IPS-11a (cell line): ENCODE results near the gene DYRK2.

Experiments
- H3K4me3 ChIP-seq: one replicate; pipeline ENCODE4 v1.5.1; 2013; ENCODE audit warnings: low read depth, low read length, control low read depth

The DYRK2 gene

DNA sequence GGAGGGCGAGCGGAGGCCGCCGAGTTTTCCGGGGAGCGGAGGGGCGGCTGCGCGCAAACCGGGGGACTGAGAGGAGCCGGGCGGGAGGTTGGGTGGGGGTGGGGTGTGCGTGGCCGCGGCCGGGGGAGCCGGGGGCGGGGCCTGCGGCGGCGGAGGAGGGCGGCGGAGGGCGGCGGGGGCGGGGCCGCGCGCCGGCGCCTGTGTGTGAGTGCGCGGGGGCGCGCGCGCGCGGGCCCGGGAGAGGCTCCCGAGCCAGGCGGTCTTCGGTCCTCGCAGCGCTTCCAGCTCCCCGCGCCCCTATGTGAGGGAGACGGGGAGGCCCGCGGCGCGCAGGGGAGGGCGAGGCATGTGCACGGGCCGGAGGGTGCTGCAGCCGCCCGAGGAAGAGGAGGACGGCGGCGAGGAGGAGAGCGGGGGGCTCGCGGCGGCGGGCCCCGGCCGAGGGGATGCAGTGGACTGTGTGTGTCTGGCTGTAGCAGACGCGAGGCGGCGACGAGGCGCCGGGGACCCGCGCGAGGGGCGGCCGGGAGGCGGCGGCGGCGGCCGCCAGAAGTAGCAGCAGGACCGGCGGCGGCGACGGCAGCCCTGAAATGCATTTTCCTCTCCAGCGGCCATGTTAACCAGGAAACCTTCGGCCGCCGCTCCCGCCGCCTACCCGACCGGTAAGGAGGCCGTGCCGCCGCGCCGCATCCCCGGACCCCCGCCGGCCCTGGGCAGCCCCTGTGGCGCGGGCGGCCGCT lies at the start of gene DYRK2:
TSS of gene DYRK2 (plus strand) at position 225 of the 740 bp plus-strand sequence. CDS start at position 614, 389 bp downstream.
- H3K4me3 ChIP-seq: peak within 1 kb of the TSS; percentile 75

DNA sequence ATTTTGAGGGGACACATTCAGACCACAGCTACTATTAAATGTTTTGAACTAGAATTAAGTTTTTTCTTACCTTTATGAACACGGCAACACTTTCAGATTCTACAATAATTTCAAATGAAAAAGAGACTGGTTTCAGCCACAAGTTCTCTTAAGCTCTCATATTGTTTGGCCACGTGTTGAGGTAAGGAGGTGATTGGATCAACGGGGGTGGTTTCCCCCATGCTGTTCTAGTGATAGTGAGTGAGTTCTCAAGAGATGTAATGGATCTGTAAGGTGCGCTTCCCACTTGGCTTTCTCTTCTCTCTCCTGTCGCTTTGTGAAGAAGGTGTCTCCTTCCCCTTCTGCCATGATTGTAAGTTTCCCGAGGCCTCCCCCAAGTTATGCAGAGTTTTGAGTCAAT lies 48.9 kb upstream of the DYRK2 start:
- H3K4me3 ChIP-seq: no peak overlapping the region

DNA sequence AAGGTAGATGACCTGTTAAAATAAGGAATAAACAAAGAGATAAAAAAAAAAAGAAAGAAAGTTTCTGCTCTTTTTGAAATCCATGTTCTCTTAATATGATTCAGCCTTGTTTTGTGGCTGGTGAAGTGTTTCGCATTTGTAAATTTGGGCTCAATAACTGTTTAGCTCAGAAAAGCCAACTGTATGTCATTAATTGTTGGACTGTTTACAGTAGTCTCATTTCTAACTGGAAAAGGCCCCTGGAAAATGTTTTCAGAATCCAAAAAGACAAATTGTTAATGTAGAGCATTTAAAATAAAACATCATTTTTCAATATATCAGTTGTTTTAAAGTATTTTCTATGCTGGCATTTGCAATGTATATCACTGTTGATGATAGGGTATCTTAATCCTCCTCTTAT lies 47.4 kb upstream of the DYRK2 start:
- no peak overlapping the region for H3K4me3 ChIP-seq

DNA sequence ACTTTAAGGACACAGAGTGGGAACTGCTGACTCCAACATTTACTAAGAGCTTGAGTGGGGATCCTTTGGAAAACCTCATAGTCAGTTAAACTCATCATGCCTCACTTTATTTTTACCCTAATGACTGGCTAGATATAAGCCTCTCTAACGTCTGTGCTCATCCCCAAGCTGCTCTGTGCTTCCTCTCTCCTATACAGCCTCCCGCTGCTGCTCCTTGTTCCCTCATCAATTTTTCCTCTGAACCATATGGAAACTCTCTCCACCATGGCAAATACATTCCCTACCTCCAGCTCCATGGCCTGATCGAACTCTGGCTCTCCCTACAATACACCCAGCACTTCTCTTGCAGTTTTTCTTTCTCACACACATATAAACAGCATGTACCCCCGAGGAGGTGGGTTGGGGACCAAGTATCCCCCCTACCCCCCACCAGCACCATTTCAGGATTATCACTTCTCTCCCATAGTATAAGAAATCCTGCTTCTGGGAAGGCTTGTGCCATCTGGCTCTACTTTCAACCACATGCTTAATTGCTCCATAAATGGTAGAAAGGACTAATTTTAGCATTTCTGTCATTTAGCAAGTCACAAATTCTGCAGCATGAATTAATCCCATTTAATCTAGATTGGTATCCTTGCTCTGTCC lies 39.2 kb upstream of the DYRK2 start:
- no peak overlapping the region for H3K4me3 ChIP-seq

DNA sequence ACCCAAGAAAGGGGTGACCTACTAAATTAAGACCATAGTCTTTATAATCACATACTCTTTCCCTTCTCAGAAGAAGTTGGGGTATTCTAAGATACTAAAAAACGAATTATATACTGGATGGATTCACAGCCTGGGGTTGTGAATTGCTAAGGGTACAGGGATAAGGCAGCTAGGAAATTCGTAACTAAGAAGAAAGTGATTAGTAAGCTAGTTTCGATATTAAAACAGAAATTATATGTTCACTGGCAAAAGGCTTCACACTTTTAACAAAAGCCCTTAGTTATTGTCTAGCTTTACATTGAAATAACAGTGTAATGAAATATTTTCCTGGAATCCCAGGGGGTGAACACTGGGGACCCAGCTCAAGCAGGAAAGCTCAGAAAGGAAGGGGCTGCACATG lies 35.5 kb upstream of the DYRK2 start:
- no peak overlapping the region for H3K4me3 ChIP-seq

DNA sequence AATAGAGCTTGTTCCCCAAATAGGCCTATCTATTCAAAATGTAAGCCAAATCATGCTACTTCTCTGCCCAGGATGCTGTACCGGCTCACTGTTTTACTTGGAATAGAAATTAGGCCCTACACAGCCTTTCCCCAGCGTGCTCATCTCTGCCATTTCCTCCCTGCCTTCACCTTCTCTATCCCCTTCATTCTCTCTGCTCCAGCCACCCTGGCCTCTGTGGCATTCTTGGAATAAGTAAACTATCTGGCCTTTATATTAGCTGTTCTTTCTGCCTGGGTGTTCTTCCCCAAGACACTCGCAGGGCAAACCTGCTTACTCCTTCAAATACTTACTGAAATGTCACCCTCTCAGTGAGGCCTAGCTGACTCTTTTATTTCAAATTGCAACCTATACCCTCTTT lies 30.9 kb upstream of the DYRK2 start:
- no peak overlapping the region for H3K4me3 ChIP-seq

DNA sequence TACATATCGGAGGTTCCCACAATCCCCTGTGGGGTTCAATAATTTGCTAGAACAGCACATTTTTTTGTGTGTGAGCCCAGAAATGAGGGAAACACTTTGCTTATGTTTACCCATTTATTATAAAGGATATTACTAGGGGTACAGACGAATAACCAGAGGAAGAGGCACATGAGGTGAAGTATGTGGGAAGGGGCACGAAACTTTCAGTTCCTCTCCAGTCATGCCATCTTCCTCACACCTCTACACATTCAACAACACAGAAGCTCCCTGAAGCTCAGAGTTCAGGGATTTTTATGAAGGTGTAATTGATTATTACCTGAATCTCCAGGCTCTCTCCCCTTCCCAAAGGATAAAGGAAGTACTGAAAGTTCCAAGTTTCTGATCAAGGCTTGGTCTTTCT lies 30.2 kb upstream of the DYRK2 start:
- H3K4me3 ChIP-seq: no peak overlapping the region

DNA sequence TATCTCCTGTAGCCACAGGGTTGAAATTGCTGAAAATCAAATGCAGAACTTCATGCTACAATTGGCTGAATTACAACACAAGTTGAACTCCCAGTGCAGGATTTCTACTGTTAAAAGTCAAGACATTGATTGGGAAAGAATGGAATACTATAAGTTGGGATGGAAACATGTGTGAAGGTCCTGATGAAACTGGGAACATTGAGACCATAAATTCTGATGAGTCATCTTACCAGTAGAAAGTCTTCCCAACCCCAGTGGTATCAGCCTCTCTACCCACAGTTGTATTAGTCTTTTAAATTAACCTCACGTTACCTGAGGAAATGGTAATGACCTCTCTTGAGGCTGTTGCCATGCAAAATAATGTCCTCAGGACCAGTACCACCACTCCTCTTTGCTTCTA lies 27.4 kb upstream of the DYRK2 start:
- no peak overlapping the region for H3K4me3 ChIP-seq

DNA sequence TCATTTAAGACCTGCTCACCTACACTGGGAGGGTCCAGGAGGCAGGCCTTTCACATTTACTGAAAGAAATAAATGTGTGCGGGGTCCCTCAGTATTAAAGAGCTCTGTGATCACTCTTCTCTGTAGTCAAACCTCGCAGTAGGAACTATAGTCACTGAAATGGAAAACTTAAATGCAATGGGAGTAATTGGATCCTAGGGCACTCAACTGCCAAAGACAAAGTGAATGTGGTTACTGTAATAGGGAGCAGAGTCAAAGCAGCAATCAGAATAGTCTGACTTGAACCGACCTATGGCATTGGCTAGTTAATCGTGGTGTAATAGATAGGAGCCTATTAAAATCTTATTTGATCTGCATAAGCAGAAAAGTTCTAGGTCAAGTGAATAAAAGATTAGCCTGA lies 26.6 kb upstream of the DYRK2 start:
- no peak overlapping the region for H3K4me3 ChIP-seq

DNA sequence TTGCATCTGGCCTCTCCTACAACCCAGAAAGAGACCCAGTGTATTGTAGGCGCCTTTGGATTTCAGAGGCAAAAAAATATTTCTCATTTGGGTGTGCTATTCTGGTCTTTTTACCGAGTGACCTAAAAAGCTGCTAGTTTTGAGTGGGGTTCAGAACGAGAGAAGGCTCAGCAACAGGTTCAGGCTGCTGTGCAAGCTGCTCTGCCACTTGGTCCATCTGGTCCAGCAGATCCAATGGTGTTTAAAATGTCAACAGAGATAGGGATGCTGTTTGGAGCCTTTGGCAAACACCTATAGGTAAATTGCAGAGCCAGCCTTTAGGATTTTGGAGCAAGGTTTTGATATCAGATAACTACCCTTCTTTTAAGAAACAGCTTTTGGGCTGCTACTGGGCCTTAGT lies 25.3 kb upstream of the DYRK2 start:
- no peak overlapping the region for H3K4me3 ChIP-seq

DNA sequence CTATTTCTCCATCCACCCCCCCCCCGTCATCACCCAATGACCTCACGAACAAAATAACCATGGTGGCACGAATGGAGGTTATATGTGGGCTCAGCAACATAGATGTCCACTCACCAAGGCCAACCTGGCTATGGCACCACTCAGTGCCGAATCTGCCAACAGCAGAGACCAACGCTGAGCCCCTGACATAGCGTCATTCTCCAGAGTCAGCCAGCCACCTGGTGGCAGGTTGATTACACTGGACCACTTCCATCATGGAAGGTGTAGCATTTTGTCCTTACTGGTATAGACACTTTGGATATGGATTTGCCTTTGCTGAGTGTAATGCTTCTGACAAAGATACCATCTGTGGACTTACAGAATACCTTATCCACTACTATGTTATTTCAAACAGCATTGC lies 24.2 kb upstream of the DYRK2 start:
- H3K4me3 ChIP-seq: no peak overlapping the region

DNA sequence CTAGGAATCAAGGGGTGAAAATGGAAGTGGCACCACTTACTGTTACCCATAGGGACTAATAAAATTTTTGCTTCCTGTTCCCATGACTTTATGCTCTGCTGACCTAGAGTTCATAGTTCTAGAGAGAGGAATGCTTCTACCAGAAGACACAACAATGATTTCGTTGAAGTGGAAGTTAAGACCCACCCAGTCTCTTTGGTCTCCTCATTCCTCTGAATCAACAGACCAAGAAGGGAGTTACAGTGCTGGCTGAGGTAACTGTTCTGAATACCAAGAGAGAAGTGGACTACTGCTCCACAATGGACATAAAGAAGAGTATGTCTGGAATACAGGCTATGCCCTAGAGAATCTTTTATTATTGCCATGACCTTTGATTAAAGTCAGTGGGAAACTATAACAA lies 23.5 kb upstream of the DYRK2 start:
- no peak overlapping the region for H3K4me3 ChIP-seq

DNA sequence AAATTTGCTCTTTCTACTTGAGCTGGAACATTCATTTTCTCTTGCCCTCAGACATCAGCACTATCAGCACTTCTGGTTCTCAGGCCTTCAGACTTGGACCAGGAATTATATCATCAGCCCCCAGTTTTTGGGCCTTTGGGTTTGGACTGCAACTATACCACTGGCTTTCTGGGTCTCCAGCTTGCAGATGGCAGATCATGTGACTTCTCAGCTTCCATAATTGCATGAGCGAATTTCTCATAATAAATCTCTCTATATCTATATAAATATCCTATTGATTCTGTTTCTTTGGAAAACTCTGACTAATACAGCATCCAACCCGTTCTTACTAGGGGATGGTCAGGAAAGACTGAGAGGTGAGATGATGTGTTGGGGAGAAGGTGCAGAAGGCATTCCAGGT lies 22.4 kb upstream of the DYRK2 start:
- H3K4me3 ChIP-seq: no peak overlapping the region

DNA sequence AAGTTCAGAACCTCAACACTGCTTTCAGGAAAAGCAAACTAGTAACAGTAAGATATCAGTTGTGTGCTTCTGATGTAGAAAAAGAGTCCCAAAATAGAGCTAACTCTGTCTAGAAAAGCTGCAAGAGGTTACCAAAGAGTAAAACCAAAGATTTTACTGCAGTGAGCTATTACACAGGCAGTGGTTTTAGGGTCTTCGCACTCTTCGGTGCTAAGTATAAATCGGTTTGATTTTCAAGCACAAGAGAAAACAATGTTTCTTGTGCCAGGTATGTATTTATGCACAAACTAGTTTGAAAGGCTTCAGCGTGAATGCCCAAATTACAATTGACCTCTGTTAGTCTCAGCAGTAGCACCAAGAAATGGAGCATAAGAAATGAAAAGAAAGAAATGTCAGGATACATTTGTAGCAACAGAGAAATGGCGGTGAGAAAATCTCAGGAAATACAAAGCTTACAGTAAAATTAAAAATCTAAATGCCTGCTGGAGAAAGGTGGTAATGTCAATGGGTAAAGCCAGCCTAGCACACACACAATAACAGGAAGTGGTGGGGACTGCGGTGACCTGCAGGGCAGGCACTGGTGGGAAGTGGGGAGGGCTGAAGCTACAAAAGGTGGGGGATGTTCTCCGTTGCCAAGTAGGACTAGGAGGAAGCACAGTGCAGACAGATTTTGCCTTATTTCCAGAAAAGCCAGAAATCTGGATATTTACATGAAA lies 18.0 kb upstream of the DYRK2 start:
- no peak overlapping the region for H3K4me3 ChIP-seq

DNA sequence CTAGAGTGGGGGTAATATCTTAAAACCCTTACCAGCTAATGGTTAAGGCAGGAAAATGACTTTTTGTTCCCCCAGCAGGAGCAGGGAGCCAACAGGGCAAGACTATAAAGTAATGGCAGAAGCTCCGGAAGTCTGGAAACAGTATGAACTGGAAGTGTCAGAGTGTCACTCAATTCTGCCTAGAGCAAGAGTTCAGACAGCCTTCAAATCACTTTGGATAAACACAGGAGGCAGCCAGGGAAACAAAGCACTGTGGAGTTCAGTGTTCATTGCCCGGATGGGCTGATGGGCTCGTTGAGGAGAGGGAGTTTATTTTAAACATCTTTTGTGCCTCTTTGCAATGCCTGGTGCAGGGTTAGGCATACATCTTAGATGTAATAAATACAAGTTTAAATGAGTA lies 16.5 kb upstream of the DYRK2 start:
- no peak overlapping the region for H3K4me3 ChIP-seq

DNA sequence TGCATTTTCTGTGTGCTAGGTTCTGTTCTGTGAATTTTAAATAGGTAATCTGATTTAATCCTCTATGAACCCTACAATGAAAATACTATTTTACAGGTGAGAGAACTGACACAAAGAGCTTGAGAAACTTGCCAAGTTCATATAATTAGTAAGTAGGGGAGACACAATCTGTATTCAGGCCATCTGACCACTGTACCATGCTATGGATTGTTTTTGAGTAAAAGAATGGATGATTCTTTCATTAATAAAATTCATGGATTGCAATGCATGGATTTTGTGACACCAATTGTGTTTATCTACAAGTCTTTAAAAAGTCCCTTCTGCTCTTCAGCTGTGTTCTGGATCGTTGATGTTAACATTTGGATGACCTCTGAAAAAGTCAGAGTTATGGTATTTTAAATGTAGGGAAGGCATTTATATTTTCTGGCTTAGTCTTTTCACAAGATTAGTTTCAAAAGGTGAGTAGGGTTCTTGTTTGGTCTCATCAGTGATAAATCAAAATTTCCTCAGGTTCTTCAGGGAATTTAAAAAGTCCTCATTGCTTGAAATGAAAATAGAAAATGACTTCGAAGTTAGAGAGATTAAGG lies 15.4 kb upstream of the DYRK2 start:
- no peak overlapping the region for H3K4me3 ChIP-seq

DNA sequence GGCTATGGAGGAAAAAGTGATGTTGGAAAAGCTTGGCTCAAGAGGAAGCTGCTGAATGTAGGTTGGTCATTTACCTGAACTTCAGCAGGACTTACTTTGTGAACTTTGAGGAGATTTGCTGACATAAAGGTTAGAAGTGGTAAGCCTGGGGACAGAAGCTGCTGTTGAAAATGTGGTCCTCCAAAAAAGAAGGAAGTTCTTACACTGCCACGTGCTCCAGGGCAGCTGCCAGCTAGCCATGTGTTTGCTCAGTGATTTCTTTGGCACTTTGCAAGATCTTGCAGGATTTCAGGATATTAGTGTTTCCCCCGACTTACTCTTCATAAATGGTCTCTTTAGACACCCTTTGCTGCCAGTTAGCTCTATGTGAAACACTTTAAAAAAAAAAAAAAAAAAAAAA lies 14.8 kb upstream of the DYRK2 start:
- H3K4me3 ChIP-seq: no peak overlapping the region

DNA sequence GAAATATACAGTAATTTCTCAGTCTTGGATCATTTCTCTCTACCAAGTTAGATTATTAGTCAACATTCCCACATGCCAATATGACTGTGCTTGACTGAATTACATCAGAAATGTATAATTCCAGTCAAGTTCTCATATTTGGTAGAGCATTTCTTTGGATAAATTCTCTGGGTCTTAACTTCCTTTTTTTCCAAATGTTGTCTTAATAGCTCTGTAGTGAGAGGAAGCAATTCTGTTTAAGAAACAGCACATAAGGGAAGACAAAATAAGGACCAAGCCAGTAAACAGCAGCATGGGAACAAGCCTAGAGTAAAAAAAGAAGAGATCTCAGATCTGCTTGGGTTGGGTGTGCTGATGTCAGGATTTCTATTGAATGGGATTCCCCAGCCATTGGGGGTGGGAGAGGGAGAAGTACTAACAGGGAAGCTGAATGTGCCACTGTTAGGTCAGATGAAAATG lies 14.2 kb upstream of the DYRK2 start:
- no peak overlapping the region for H3K4me3 ChIP-seq

DNA sequence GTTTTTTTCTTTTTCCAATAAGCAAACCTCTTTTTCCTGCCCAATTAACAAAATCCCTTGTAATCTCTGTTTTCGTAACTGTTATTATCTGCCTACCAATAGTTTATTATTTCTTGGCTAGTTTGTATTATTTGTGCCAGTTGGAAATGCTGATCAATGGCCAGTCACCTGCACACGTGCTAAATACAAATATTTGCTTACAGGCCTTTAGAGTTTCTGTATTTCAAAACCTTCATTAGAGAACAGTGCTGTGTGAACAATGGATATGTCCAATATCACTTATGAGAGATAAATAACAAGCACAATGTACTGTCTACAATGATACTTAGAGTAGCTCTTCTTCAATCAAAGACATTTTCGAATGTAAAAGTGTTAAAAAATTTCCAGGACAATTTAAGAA lies 10.8 kb upstream of the DYRK2 start:
- no peak overlapping the region for H3K4me3 ChIP-seq

DNA sequence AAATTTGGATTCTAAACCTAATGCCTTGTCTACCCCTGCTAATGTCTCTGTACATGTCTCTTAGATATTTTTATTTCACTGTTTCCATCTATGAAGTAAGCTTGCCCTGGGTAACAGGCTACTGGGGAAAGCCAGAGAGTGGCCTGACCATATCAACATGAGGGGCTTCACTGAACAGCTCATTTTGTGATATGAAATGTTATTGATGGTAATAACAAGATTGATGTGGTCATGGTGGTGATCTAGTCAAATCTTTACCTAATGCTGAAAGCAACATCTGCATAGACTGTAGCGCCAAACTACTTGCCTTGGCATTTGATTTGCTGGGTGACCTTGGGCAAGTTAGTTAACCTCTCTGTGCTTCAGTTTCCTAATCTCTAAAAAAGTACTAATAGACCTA lies 9.9 kb upstream of the DYRK2 start:
- H3K4me3 ChIP-seq: no peak overlapping the region

DNA sequence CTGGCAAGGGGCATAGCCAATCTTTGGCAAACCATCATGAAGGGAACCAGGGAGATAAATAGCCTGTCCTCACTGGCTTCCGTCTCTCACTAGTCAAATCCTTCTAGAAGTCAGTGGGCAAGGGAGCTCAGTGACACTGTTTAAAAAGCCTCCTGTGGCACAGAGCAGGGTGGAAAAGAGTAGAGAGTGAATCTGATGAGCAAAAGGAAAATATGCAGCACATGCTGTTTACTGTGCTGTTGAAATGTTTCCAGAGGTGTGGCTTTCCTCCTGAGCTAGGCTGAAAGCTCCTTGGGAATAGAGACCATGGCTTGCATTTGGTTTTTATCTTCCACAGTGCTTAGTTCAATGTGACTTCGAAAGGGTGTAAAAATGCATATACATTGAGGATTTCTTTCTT lies 7.7 kb upstream of the DYRK2 start:
- no peak overlapping the region for H3K4me3 ChIP-seq

DNA sequence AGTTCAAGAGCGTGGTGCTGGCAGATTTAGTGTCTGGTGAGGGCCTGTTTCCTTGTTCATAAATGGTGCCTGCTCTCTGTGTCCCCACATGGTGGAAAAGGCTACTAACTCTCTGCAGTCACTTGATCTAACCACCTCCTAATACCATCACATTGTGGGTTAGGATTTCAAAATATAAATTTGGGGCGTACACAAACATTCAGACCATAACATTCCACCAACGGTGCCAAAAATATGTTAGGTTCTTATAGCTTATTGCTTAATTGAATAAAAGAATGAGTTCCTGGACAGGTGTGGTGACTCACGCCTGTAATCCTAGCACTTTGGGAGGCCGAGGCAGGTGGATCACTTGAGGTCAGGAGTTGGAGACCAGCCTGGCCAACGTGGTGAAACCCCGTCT lies 3.4 kb upstream of the DYRK2 start:
- no peak overlapping the region for H3K4me3 ChIP-seq
